Measurements from ENCODE around the gene RARRES1.

Gene RARRES1

GRCh38 chr3:158683230-158683962 is 48.9 kb downstream of the RARRES1 start:
- DNase-seq: peak; percentile 28

GRCh38 chr3:158680861-158681260 is 51.4 kb downstream of the RARRES1 start:
- DNase-seq: no peak

- DNase-seq: no peak
Observed at GRCh38 chr3:158679547-158680000, 52.7 kb downstream of the RARRES1 start.

- DNase-seq: no peak
Observed at GRCh38 chr3:158678687-158679086, 53.6 kb downstream of the RARRES1 start.

GRCh38 chr3:158672215-158673176 is 59.8 kb downstream of the RARRES1 start, which contains the start of gene LXN:
Gene LXN, minus strand, starts transcription at chr3:158672648. Its CDS starts 170 bp downstream, at chr3:158672478.
- DNase-seq: peak; percentile 73

- DNase-seq: no peak
Observed at GRCh38 chr3:158671821-158672214, 60.4 kb downstream of the RARRES1 start.

- no peak for DNase-seq
Observed at GRCh38 chr3:158668506-158668905, 63.8 kb downstream of the RARRES1 start.

- DNase-seq: no peak
Observed at GRCh38 chr3:158666416-158666815, 65.8 kb downstream of the RARRES1 start.

- DNase-seq: no peak
Observed at GRCh38 chr3:158663832-158664231, 68.4 kb downstream of the RARRES1 start.

- DNase-seq: peak; percentile 56
Observed at GRCh38 chr3:158663246-158663645, 69.0 kb downstream of the RARRES1 start.

- no peak for DNase-seq
Observed at GRCh38 chr3:158660711-158661110, 71.5 kb downstream of the RARRES1 start.

- DNase-seq: peak; percentile 73
Observed at GRCh38 chr3:158659454-158660237, 72.6 kb downstream of the RARRES1 start.

- DNase-seq: no peak
Observed at GRCh38 chr3:158658889-158659288, 73.4 kb downstream of the RARRES1 start.

- DNase-seq: no peak
Observed at GRCh38 chr3:158652463-158652862, 79.8 kb downstream of the RARRES1 start.

GRCh38 chr3:158651192-158651591 is 81.1 kb downstream of the RARRES1 start:
- no peak for DNase-seq

- no peak for DNase-seq
Observed at GRCh38 chr3:158649791-158650190, 82.5 kb downstream of the RARRES1 start.

Data from inflammatory macrophage treated with lipopolysaccharide for 4 hours (primary cell).